GM19238 (cell line): ENCODE data around the gene INSYN2A.

Experiments used
- DNase-seq: peaks from one replicate; pipeline ENCODE4 v3.0.0; 2011; ENCODE audit warnings: low spot score; ENCODE audit not compliant: insufficient read length

INSYN2A gene

DNA sequence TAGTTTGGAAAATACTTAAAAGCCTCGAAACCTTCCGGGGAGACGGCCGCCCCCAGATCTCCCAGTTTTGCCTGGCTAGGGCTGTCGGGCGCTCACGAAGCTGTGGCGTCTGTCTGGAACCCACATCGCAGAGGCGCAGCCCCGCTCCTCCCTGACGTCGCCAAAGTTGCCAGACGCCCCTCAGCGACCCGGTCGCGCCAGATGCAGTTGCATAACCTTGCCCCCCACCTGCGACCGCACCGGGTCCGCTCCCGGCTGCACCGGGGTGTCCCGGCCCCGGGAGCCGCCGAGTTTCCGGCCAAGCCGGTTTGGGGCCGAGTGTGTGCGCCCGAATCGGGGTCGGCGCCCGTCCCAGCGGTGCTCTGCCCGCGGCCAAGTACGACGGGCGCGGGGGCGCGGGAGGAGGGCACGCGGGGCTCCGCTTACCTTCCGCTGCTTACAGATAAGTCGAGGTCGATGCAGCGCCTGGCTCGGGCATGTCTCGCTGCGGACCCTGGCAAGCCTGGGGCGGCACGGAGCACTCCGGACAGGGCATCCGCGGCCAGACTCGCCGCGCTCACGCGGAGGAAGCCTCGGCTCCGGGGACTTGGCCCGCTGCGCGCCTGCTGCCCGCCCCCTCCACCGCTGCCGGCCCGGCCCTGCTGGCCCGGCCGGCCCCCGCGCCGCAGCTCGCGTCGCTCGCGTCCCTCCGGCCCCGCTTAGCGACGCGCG is 665 bp downstream of the INSYN2A start:
- no peak for DNase-seq

DNA sequence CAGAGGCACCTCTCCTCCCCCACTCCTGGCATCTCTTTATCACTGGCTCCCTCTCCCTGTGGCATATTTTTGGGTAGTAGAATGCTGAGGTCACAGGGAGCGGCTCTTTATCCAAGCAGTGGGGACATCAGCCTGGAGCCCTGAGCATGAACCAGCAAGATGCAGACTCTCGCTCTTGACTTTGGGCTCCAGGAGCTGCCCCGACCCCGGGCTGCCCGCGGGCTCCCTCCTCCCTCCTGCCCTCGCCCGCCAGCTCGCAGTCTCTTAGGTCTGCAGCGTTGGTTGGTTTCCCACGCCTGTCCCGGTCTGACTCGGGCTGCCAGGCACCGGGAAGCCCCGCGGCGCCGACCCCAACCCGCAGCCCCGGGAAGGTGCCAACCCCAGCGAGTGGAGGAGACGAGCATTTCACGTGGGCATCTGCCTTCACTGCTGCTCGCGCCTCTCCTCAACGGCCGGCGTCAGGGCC is 1.3 kb downstream of the INSYN2A start:
- DNase-seq, result no peak

DNA sequence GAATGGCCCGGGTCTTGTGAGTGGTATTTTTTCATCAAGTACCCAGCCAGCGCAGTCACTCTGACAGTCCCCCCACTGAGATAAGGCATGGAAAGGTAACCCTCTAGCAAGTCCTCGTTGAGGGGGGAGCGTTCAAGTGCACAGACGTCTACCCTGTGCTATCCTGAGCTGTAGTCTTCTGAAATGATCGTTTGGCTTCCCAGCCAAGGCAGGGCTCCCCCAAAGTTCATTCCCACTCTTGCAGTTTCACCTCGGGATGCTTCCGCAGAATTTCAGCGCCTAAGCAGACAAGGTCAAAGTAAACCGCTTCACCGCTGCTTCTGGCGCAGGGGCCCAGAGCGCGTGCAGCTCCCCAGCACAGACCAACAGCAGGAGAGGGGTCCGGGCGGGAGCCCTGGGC is 1.8 kb downstream of the INSYN2A start:
- DNase-seq, result no peak

DNA sequence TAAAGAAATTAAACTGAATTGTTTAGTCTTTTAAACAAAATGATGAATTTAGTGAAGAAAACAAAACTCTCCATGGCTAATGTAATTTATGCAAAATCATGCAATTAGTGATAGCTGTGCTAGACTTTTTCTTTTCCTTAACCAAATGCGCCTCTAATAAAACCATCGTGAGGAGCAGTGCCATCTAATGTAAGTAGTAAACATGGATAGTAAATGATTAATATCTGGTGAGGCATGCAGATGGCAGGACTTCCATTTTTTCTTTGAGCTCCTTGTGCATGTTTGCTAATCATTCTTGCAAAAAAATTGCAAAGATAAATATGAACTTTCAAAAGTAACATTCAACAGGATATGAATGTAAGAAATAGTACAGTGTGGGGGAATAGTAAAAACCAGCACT is 2.3 kb downstream of the INSYN2A start:
- DNase-seq, result no peak

- DNase-seq, result no peak
These were observed 3.3 kb downstream of the INSYN2A start for GRCh38 chr10:127193125-127193524.

DNA sequence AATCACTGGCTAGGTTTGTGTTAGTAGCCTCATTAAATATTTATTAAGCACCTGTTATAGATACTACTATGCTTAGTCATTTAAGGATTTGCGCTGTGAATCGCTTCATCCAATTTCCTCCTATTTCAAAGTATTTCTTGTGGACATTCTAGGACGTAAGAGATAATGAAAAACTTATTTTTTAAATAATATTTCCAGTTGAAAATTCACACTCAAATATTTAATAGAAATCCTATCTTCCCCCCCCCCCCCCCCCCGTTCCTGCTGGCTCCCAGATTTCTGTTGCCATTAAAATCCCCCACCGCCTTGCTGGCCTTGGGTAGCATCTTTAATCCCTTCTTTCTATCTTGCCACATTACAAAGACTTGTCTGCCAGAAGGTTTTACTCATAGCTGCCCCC is 6.0 kb downstream of the INSYN2A start:
- DNase-seq, result no peak

GRCh38 chr10:127189226-127189625 is 7.2 kb downstream of the INSYN2A start:
- DNase-seq, result no peak

DNA sequence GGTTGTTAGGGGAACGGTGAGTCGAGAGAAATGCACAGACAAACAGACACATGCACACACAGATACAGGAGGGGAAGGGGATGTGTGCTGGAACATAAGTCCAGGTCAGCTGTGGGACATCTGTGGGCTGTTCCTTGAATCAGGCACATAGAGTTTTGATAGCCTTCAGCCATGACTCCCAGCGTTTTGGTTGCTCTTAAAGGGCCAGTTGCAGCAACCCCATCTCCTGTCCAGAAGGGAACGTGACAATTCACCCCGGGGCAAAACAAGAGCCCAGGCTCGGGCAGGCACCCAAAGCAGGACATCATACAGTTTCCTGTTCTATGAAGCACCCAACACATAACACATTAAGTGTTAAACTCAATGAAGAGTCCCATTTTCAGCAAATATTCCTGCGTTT is 9.6 kb downstream of the INSYN2A start:
- DNase-seq, result no peak

GRCh38 chr10:127184582-127184981 is 11.8 kb downstream of the INSYN2A start:
- DNase-seq, result no peak

GRCh38 chr10:127182161-127182560 is 14.2 kb downstream of the INSYN2A start:
- no peak for DNase-seq

GRCh38 chr10:127179612-127180250 is 16.7 kb downstream of the INSYN2A start:
- no peak for DNase-seq

- DNase-seq, result no peak
These were observed 19.7 kb downstream of the INSYN2A start for GRCh38 chr10:127176649-127177048.

DNA sequence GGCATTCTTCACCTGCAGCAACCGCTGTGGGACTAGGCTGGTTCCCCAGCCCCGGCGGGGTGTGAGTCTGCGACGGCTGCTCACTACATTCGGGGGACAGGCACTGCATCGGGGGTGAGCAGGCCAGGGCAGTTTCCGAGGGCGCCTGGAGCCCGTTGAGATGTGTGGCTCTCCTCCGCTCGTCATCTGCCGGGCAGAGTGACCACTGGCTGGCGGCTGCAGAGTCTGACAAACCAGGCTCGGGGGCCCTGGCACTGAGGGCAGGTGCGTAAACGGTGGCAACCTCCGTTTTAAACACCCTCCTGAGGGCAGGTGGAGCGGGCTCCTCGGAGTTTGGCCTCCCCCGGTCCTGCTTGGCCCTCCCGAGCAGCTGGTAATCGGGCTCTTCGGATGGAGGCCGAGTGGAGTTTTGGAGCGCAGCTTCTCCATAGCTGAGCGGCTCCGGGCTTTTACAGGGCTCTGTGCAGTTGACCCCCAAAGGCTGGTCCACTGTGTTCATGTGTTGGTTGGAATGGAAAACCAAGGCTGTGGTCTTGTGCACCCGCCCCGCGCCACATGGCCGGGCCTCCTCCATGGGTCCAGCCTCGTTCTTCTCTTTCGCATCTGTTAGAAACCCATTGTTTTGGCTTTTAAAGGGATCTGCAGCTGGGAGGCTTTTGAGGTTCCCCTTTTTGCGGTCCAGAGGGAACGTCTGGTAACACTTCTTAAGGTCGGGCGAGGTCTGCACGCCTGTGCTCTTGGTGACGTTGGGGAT is 20.9 kb downstream of the INSYN2A start:
- DNase-seq, result no peak

- no peak for DNase-seq
These were observed 21.5 kb downstream of the INSYN2A start for GRCh38 chr10:127174866-127175265.

- no peak for DNase-seq
These were observed 28.1 kb downstream of the INSYN2A start for GRCh38 chr10:127168261-127168660.

DNA sequence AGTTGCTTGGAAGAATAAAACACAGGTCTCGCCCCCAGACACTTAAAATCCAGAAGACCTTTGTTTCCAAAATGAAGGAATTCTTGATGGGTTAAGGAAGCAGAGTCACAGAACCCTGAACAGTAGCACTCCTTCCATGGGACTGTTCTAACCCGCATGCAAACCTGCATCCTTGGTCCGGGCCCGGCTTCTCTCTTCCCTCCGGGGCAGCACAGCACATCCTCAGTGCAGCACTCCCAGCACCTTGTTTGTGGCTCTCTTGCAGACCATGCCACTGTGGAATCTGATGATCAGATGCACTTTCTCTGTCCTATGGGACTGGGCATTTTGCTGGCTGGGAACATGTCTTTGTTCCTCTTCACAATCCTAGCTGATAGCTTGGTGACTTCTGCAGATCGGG is 33.5 kb downstream of the INSYN2A start:
- DNase-seq, result no peak

DNA sequence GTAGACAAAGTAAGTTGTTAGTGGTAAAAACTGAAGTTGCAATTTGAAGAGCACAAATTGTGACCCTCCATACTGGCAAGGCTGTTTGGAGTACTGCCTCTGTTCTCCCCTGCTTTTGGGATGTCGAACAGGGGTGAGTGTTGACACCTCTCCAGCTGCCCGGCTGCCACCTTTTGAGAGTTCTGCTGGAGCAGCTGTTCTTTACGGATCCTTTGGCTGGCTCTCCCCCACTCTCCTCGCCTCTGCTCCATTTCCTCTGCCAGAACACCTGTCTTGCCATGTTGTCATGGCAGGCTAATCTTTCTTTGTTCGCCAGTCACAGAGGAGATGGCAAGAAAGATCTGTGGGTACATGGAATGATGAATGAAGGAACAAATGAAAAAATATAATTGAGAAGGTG is 34.9 kb downstream of the INSYN2A start:
- no peak for DNase-seq

DNA sequence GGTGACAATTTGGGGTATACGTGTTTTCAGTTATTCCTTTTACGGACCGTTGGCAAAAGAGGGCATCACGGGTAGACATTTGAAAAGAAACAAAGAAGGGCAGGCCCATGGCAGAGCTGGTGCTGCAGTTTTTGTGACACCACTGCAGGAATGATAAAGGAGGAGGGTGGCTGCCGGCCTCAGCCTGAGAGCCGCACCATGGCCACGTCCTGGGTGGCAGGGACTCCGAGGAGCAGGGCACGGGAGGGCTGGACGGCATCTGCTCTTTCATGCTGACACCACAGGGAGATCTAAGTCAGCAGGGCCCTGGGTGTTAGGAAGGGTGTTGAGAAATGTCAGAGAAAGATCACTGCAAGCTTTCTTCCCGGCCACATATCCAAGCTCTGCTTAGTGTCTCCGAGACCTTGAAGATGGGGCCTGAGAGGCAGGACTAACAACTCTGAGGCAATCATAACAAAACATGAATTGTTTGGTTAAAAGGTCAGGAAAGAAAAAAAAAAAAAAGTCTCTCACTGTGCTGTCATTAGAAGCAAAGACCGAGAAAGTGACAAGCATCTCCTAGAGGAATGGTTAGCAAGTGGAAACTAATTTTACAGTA is 36.6 kb downstream of the INSYN2A start:
- no peak for DNase-seq

DNA sequence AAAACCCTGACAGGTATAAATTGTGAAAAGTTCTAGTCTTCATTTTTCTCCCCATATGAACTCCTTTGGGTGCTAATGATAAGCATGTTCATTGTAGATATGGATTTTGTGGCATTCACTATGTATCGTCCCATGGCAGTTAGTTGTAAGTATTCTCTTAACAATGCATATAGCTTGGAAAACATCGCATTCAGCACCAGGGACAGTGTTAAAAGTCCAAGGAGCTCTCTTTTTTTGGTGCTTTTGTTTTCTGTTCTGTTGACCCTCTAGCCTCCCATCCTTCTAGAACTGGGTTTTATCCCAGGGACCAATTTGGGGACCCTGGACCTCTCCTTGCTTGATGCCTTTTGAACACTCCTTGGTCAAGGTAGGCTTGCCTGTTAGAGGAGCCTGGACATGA is 37.7 kb downstream of the INSYN2A start:
- DNase-seq, result no peak

DNA sequence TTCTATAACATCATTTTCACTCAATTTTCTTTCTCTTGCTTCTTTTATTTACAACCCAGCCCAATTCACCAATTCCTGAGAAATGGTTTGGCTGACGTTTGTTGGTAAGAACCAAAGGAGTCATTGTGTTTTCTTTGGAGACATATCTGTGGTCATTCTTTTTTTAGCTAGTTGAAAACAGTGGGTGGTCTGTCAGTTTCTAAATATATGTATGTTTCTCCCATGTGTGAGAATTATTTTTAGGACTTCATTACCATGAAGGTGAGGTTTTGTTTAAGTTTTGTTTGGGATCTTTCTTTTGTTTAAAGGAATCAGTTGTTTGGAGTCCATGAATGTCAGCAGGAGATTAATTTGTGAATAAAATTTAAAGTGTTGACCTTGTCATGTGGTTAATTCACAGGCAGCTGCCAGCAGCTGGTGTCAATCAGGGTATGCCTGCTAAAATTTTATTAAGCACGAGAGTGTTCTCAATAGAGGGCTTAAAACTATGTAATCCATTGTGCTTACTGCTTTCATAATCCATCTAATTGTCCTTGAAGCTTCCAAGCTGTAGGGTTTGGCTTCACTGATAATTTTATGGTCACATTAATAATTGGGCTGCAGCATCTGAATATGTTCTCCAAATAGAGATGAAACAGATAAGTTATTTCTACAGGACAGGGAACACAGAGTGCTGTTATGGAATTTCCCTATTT is 38.7 kb downstream of the INSYN2A start:
- no peak for DNase-seq

DNA sequence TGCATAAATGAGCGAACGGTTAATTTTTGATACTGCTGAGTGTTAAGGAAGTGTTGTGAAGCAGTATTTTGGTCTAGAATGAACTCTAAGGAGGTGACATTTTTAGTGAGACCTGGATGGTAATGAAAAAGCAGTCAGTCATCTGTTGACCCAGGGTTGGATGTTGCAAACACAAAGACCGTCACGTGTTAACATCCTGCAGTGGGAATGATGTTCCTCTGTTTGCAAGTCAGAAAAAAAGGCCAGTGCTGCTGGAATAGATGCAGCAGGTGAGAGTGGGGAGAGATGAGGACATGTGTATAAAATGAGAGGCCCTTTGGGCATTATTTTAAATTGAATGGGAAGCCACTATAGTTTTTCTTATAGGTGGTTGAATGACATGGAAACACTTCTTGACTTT is 39.3 kb downstream of the INSYN2A start:
- DNase-seq, result no peak
